GM21360 (cell line): ENCODE measurements around the gene SPTBN1.
A peak's percentile ranks its signal among the peaks of the same experiment; 100 is the strongest.
"Not testable (repeated sequence)": the region's sequence is repeated elsewhere in the genome, so short reads cannot be mapped to it uniquely, and the experiment has no call there.

ENCODE experiments used
- ATAC-seq: cut with Tn5 transposase; IDR thresholded peaks from one replicate; pipeline ENCODE4 v1.9.1; 2021; ENCODE audit warnings: mild to moderate bottlenecking, moderate library complexity; ENCODE audit not compliant: unreplicated experiment

The SPTBN1 gene

GRCh38 chr2:54524226-54524991 lies 68.3 kb downstream of the SPTBN1 start:
- peak; percentile 84 for ATAC-seq

- no peak for ATAC-seq
These were observed 69.2 kb downstream of the SPTBN1 start for GRCh38 chr2:54525321-54525720.

DNA sequence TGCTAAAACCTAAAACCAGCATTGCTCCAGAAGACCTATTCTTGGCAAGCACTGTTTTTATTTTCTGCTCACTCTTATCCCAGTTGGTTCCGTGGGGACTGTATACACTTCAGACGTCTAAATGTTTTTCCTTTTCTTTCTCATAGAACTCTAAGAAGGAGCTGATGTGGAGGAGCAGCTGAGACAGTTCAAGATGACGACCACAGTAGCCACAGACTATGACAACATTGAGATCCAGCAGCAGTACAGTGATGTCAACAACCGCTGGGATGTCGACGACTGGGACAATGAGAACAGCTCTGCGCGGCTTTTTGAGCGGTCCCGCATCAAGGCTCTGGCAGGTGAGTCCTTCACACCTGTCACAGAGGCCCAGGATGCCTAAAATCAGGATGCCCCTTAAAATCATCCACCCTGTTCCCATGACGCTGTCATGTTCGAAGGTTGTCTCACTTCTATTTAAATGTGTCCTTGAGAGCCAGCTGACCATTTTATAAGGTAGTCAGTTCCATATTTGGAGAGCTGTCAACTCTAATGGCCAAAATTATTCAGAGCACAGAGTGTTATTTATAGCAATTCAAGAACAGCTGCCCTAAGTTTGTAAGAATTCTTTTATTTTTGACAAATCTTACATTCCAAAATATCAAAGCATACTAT lies 70.2 kb downstream of the SPTBN1 start:
- ATAC-seq: no peak

- no peak for ATAC-seq
These were observed 72.3 kb downstream of the SPTBN1 start for GRCh38 chr2:54528311-54528955.

DNA sequence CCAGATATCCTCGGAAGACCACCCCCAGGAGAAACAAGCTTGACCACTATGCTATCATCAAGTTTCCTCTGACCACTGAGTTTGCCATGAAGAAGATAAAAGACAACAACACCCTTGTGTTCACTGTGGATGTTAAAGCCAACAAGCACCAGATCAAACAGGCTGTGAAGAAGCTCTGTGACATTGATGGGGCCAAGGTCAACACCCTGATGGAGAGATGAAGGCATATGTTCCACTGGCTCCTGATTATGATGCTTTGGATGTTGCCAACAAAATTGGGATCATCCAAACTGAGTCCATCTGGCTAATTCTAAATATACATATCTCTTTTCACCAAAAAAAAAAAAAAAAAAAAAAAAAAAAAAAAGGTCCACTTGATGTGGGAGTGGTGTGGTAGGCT lies 73.4 kb downstream of the SPTBN1 start:
- not testable (repeated sequence) for ATAC-seq

DNA sequence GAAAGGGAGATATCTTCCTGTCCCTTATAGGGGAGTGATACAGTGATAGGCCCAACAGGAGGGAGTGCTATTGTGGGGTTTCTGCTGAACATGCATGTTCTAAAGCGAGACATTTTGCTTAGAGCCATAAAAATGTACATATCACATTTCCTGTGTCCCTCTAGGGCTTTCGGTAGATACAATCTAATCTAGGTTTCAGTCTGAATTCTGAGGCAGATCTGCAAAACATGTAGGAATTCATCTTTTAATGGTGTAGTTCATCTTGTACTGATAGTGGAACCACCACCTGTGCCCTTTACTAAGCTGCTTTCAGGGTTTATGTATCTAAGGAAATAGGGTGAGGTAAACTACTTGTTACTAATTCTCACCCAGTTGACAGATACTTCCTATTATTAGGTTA lies 73.8 kb downstream of the SPTBN1 start:
- no peak for ATAC-seq

- ATAC-seq: no peak
These were observed 75.4 kb downstream of the SPTBN1 start for GRCh38 chr2:54531558-54531957.

DNA sequence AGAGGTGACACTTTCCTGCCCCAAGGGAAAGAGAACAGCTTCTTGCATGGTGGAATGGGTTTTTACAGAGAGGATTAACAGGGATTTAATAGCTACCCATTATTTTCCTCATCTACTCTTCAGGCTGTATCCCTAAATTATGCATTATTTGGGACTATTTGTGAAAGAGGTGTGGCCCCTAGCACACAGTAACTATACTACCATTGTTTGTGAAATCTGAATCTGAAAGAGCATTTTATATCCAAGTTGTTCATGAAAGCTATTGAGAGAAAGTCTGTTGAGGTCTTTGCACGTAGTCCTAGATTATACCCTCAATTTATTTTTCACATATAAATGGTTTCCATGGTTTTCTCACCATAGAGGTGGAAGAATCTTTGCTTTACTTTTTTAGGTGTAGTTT lies 78.1 kb downstream of the SPTBN1 start:
- ATAC-seq: no peak

DNA sequence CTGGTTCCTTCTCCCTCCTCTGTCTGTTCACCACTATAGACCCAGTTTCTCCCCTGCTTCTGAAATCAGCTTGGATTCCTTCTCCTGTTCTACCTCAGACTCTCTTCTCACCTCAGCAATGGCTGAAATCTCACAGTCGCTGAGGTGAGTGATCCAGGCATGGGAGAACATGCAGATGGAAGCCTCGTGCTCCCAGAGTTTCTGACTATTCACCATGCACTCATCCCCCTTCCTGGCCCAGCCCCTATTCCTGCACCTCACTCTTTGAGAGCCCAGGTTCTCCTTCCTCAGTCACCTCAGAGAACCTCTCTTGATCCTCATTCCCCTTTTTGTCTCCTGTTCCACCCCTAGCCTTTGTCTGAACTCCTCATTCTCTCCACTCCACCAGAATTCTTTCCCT lies 78.5 kb downstream of the SPTBN1 start:
- ATAC-seq: no peak

GRCh38 chr2:54535599-54536195 lies 79.6 kb downstream of the SPTBN1 start:
- no peak for ATAC-seq

- ATAC-seq: no peak
These were observed 80.6 kb downstream of the SPTBN1 start for GRCh38 chr2:54536720-54537119.

- no peak for ATAC-seq
These were observed 82.4 kb downstream of the SPTBN1 start for GRCh38 chr2:54538537-54538936.

- no peak for ATAC-seq
These were observed 83.6 kb downstream of the SPTBN1 start for GRCh38 chr2:54539683-54540082.

GRCh38 chr2:54540194-54540593 lies 84.1 kb downstream of the SPTBN1 start:
- ATAC-seq: no peak

GRCh38 chr2:54541995-54542394 lies 85.9 kb downstream of the SPTBN1 start:
- no peak for ATAC-seq

- no peak for ATAC-seq
These were observed 87.7 kb downstream of the SPTBN1 start for GRCh38 chr2:54543733-54544396.

GRCh38 chr2:54545702-54546450 lies 89.7 kb downstream of the SPTBN1 start:
- no peak for ATAC-seq

GRCh38 chr2:54546518-54546917 lies 90.4 kb downstream of the SPTBN1 start:
- no peak for ATAC-seq

GRCh38 chr2:54546923-54547720 lies 91.0 kb downstream of the SPTBN1 start:
- ATAC-seq: no peak

DNA sequence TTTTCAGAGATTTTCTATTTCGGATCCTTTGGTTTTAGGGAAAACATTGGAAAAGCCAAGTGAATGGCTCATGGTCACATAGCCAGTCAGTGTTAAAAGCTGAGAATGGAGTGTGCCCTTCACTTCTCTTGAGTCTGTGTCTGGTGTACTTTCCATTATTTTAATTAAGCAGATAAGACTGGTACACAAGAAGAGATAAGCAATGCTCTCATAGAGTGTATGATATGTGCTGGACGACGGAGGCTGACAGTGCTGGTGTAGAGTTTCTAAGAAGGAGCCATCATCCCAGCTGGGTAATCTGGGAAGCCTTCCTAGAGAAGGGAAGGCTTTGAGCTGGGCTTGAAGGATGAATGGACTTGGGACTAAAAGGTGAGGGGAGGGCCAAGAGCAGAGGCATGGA lies 93.3 kb downstream of the SPTBN1 start:
- ATAC-seq: no peak
